SJCRH30 (cell line): Measurements from ENCODE around the gene PIP4K2A. TPM values are rescaled to one million over a fixed set of nuclear protein-coding genes. Genes with fewer than 3 reads are reported as not detected.
"Not testable (repeated sequence)": the region's sequence is repeated elsewhere in the genome, so short reads cannot be mapped to it uniquely, and the experiment has no call there.

Experiments used
- DNase-seq, 2 experiments: peaks; one replicate each; pipeline ENCODE4 v3.0.0-alpha.2; 2015 to 2020
- H3K27ac ChIP-seq: fragments of 250-450 bp; sonication (Bioruptor Pico); 2 replicates; pipeline ENCODE4 v1.5.1; 2020; ENCODE audit warnings: mild to moderate bottlenecking, moderate library complexity
- H3K27me3 ChIP-seq: fragments of 250-450 bp; sonication (Bioruptor Pico); 2 replicates; pipeline ENCODE4 v1.5.1; 2020; ENCODE audit warnings: mild to moderate bottlenecking, moderate library complexity
- H3K36me3 ChIP-seq: fragments of 250-450 bp; sonication (Bioruptor Pico); 2 replicates; pipeline ENCODE4 v1.5.1; 2020; ENCODE audit warnings: mild to moderate bottlenecking, moderate library complexity
- H3K4me1 ChIP-seq: fragments of 250-450 bp; sonication (Bioruptor Pico); 2 replicates; pipeline ENCODE4 v1.5.1; 2020; ENCODE audit warnings: mild to moderate bottlenecking, moderate library complexity
- H3K4me3 ChIP-seq: fragments of 250-450 bp; sonication (Bioruptor Pico); 2 replicates; pipeline ENCODE4 v1.5.1; 2020; ENCODE audit warnings: mild to moderate bottlenecking, moderate library complexity
- H3K9me3 ChIP-seq: fragments of 250-450 bp; sonication (Bioruptor Pico); replicated peaks from 2 replicates; pipeline ENCODE4 v1.5.1; 2020; ENCODE audit warnings: mild to moderate bottlenecking, moderate library complexity
- total RNA-seq: library from RNA; depleted of rRNA; stranded (reverse); fragments of >200 nt; shearing (Covaris generic); gene quantifications from 2 replicates; pipeline ENCODE4 v1.2.3, GENCODE V29; 2014

PIP4K2A gene
- total RNA-seq, 1 experiment from 2014 or later = 27.9 TPM

DNA sequence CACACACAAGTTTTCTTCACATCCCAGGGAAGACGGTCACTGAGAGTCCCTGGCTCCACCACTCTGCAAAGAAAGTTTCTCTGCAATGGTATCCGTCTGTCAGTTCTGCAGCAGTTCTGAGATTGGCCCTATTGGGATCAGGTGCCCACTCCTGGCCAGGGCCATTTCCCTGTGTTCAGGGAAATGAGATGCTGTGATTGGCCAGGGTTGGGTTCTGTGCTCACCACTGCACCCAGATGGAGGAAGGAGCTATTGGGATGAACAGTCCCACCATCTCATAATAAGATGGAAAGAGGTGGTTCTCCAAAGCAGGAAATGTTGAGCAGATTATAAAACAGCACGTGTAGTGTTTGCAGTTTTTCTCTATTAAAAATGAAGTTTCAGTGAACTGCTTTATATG is 13.3 kb upstream of the PIP4K2A start:
- no peaks in the 10 kb centered on the region for H3K9me3 ChIP-seq
- DNase-seq = no peak
- no peak overlapping the region for H3K4me3 ChIP-seq
- no peaks in the 10 kb centered on the region for H3K36me3 ChIP-seq
- H3K27ac ChIP-seq = no peak overlapping the region
- H3K4me1 ChIP-seq = no peaks in the 10 kb centered on the region
- no peaks in the 10 kb centered on the region for H3K27me3 ChIP-seq

DNA sequence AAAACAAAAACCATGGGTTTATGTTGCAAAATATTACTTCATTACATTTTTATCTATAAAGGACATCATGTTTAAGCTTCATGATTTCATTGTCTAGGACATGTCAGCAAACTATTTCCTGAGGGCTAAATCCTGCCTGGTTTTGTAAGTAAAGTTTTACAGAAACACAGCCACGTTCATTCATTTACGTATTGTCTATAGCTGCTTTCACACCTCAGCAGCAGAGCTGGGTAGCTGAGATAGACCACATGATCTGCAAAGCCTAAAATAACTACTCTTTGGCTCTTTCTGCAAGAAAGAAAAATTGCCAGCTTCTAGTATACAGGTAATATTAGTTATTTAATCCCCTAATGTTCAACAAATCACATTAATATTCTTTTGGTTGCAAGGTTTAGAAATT is 12.7 kb upstream of the PIP4K2A start:
- no peaks in the 10 kb centered on the region for H3K4me1 ChIP-seq
- no peaks in the 10 kb centered on the region for H3K9me3 ChIP-seq
- no peaks in the 10 kb centered on the region for H3K27me3 ChIP-seq
- H3K36me3 ChIP-seq = no peaks in the 10 kb centered on the region
- no peak for DNase-seq
- H3K27ac ChIP-seq = no peak overlapping the region
- H3K4me3 ChIP-seq = no peak overlapping the region

DNA sequence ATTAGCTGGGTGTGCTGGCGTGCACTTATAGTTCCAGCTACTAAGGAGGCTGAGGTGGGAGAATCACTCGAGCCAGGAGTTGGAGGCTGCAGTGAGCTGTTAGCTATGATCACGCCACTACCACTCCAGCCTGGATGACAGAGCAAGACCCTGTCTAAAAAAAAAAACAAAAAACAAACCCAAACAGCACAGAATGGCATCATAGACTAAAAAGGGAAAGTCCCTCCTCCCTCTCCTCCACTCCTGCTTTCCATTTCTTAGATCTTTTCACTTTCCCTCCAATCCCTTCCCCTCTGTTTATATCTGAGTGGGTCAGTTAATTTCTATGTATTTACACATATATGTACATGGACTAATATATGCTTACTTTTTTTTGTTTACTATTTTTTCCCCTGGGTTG is 10.4 kb upstream of the PIP4K2A start:
- Histone ChIP-seq H3K27me3 (no peaks in the 10 kb centered on the region), H3K9me3 (no peaks in the 10 kb centered on the region), H3K4me3 (no peak overlapping the region), H3K27ac (no peak overlapping the region), H3K36me3 (no peaks in the 10 kb centered on the region), H3K4me1 (no peaks in the 10 kb centered on the region)
- DNase-seq = no peak

GRCh38 chr10:22723783-22724182 is 9.4 kb upstream of the PIP4K2A start:
- H3K9me3 ChIP-seq = no peaks in the 10 kb centered on the region
- no peak overlapping the region for H3K27ac ChIP-seq
- no peak for DNase-seq
- no peaks in the 10 kb centered on the region for H3K4me1 ChIP-seq
- H3K4me3 ChIP-seq = no peak overlapping the region
- H3K27me3 ChIP-seq = no peaks in the 10 kb centered on the region
- H3K36me3 ChIP-seq = no peaks in the 10 kb centered on the region

- Histone ChIP-seq H3K4me3 (no peak overlapping the region), H3K27ac (no peak overlapping the region), H3K27me3 (no peaks in the 10 kb centered on the region), H3K4me1 (no peaks in the 10 kb centered on the region), H3K36me3 (no peaks in the 10 kb centered on the region), H3K9me3 (no peaks in the 10 kb centered on the region)
- no peak for DNase-seq
Measured at GRCh38 chr10:22723343-22723779, 9.0 kb upstream of the PIP4K2A start.

- no peak for DNase-seq
- Histone ChIP-seq H3K36me3 (no peaks in the 10 kb centered on the region), H3K27me3 (no peaks in the 10 kb centered on the region), H3K9me3 (no peaks in the 10 kb centered on the region), H3K4me3 (no peak overlapping the region), H3K27ac (no peak overlapping the region), H3K4me1 (no peaks in the 10 kb centered on the region)
Measured at GRCh38 chr10:22722626-22723169, 8.3 kb upstream of the PIP4K2A start.

DNA sequence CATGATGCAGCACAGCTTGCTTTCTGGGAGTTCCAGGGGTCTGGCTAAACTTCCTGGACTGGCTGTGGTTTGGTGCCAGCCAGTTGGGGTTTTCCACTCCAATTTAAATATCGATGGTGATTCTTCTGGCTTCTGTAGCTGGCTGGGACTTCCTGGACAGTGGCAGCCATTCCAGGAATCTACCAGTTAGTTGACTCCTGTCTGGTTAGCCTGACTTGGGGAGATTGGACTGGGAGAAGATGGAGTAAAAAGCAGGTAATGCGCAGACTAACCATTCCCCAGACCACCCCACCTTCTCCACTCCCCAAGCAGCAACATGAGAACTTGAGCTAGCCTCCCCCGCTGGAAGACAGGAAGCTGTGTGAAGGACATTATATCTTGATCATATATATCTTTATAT is 6.3 kb upstream of the PIP4K2A start:
- H3K4me1 ChIP-seq = no peaks in the 10 kb centered on the region
- no peaks in the 10 kb centered on the region for H3K9me3 ChIP-seq
- H3K27ac ChIP-seq = no peak overlapping the region
- H3K27me3 ChIP-seq = no peaks in the 10 kb centered on the region
- H3K36me3 ChIP-seq = no peaks in the 10 kb centered on the region
- H3K4me3 ChIP-seq = no peak overlapping the region
- DNase-seq = no peak

- Histone ChIP-seq H3K36me3 (no peaks in the 10 kb centered on the region), H3K4me3 (no peak overlapping the region), H3K9me3 (no peaks in the 10 kb centered on the region), H3K27ac (no peak overlapping the region), H3K27me3 (no peaks in the 10 kb centered on the region), H3K4me1 (no peaks in the 10 kb centered on the region)
- peak; percentile 11 to 36 for DNase-seq
Measured at GRCh38 chr10:22719406-22720042, 5.1 kb upstream of the PIP4K2A start.

DNA sequence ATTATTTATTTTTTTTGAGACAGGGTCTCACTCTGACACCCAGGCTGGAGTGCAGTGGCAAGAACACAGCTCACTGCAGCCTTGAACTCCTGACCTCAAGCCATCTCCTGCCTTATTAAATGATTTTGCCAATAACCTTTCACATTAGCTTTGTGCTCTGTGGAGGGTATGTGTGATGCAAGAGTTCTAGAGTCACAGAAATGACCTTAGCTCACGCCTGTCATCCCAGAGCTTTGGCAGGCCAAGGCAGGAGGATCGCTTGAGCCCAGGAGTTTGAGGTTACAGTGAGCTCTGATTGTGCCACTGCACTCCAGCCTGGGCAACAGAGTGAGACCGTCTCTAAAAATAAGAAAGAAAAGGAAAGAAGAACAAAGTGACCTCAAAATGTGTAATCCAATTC is 4.3 kb upstream of the PIP4K2A start:
- H3K27ac ChIP-seq, DNase-seq, H3K4me1 ChIP-seq, H3K36me3 ChIP-seq, H3K4me3 ChIP-seq, H3K9me3 ChIP-seq, H3K27me3 ChIP-seq: not testable (repeated sequence)

GRCh38 chr10:22717728-22718127 is 3.4 kb upstream of the PIP4K2A start:
- no peak for DNase-seq
- Histone ChIP-seq H3K4me1 (no peaks in the 10 kb centered on the region; the same call in 1 of the 2 replicates), H3K27ac (no peak overlapping the region), H3K36me3 (no peaks in the 10 kb centered on the region), H3K27me3 (no peaks in the 10 kb centered on the region), H3K9me3 (no peaks in the 10 kb centered on the region), H3K4me3 (no peak overlapping the region)

DNA sequence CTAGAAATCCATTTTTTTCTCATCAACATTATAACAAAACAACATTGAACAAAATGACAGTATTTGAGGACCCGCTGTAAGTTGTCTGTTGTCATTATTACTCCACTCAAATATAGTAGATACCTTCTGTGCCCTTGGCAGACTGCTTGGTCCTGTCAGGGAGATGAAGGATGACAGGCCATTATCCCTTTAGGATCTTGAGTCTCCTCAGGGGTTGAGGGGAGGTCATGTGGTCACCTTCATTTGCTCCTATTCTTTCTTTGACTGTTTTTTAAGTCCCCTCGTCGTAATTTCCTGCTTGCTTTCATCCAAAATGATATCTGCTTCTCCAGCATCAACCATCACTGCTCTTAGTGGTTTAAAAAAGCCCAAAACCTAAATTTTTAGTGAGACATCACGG is 2.6 kb upstream of the PIP4K2A start:
- peaks cover 4% of the 10 kb centered on the region for H3K4me1 ChIP-seq
- H3K27me3 ChIP-seq = no peaks in the 10 kb centered on the region
- no peak for DNase-seq
- no peaks in the 10 kb centered on the region for H3K9me3 ChIP-seq
- no peaks in the 10 kb centered on the region for H3K36me3 ChIP-seq
- H3K27ac ChIP-seq = no peak overlapping the region
- no peak overlapping the region for H3K4me3 ChIP-seq

GRCh38 chr10:22715290-22715625 is 880 bp upstream of the PIP4K2A start:
- no peak for DNase-seq
- no peaks in the 10 kb centered on the region for H3K36me3 ChIP-seq
- H3K4me3 ChIP-seq = no peak overlapping the region
- H3K9me3 ChIP-seq = no peaks in the 10 kb centered on the region
- H3K4me1 ChIP-seq = peaks cover 6% of the 10 kb centered on the region
- no peaks in the 10 kb centered on the region for H3K27me3 ChIP-seq
- H3K27ac ChIP-seq = no peak overlapping the region

GRCh38 chr10:22713853-22714478 is 412 bp downstream of the PIP4K2A start:
- peak; percentile 33 to 50 for DNase-seq
- Histone ChIP-seq H3K9me3 (no peaks in the 10 kb centered on the region), H3K36me3 (no peaks in the 10 kb centered on the region), H3K4me3 (peak overlapping the region; percentile 99), H3K4me1 (peaks cover 6% of the 10 kb centered on the region), H3K27ac (peak overlapping the region; percentile 36; the same call in 1 of the 2 replicates), H3K27me3 (no peaks in the 10 kb centered on the region)

DNA sequence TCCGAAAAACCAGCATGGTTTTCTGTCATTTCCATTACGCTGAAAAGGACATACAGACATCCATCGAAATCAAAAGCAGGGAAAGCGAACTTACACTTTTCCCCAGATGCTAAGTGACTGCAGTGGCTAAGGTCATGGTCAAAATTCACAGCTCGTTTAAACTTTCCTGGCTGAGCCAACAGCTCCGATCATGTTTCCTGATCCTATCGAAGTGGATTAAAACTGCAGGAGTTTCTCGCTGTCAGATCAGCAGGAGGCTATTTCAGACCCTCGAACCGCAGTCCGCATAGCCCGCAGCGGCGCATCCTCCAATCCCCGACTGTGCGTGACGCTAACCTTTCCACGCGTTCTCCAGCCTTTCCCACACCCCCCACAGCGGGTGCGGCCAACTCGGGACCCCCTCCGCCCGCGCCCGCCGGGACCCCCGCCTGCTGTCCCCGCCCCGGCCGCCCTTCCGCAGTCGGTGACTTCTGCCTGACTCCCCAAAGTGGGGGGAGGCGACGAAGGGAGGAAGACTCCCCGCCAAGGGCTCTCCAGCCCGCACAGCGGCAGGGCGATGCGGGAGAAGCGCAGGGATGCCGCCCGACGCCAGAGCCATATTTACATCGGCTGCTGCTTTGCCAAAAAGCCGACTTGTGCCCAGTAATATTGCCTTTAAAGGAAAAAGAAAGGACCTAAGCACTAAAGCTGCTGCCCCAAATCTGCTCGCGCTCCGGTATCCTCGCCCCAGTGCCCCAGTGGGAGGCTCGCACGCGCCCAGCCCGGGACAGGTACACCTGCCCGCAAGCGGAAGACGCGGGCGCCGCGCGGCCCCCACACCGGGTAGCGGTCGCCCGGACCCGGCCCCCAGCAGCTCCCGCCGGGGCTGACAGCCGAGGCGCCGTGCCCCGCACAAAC is 1.2 kb downstream of the PIP4K2A start:
- no peaks in the 10 kb centered on the region for H3K9me3 ChIP-seq
- peak overlapping the region; percentile 99 for H3K4me3 ChIP-seq
- peaks cover 6% of the 10 kb centered on the region for H3K4me1 ChIP-seq
- no peaks in the 10 kb centered on the region for H3K27me3 ChIP-seq
- H3K27ac ChIP-seq = peak overlapping the region; percentile 36; the same call in 1 of the 2 replicates
- peak; percentile 23 to 65 for DNase-seq
- H3K36me3 ChIP-seq = no peaks in the 10 kb centered on the region
